GM21529 (cell line): Measurements from ENCODE around the gene SUFU.
"Not testable (repeated sequence)": the region's sequence is repeated elsewhere in the genome, so short reads cannot be mapped to it uniquely, and the experiment has no call there.

Experiments
- ATAC-seq: cut with Tn5 transposase; IDR thresholded peaks from one replicate; pipeline ENCODE4 v1.9.1; 2021; ENCODE audit not compliant: unreplicated experiment

Gene SUFU

GRCh38 chr10:102503264-102504178 lies at the start of gene SUFU:
TSS of gene SUFU (plus strand) at chr10:102503972. CDS start at chr10:102504153, 181 bp downstream.
- peak; percentile 60 for ATAC-seq

GRCh38 chr10:102454662-102455487 lies 48.9 kb upstream of the SUFU start:
- ATAC-seq, result not testable (repeated sequence)

GRCh38 chr10:102455893-102456471 lies 47.8 kb upstream of the SUFU start:
- ATAC-seq, result no peak

- no peak for ATAC-seq
These were observed 46.1 kb upstream of the SUFU start for GRCh38 chr10:102457591-102458150.

GRCh38 chr10:102458656-102459055 lies 45.1 kb upstream of the SUFU start:
- ATAC-seq, result no peak

- peak; percentile 36 for ATAC-seq
These were observed 43.0 kb upstream of the SUFU start for GRCh38 chr10:102460836-102461186.

GRCh38 chr10:102461187-102462054 lies 42.4 kb upstream of the SUFU start:
- peak; percentile 87 for ATAC-seq

GRCh38 chr10:102462512-102463054 lies 41.2 kb upstream of the SUFU start:
- no peak for ATAC-seq

- ATAC-seq, result no peak
These were observed 39.8 kb upstream of the SUFU start for GRCh38 chr10:102463983-102464382.

- ATAC-seq, result no peak
These were observed 38.3 kb upstream of the SUFU start for GRCh38 chr10:102465466-102465865.

- no peak for ATAC-seq
These were observed 36.5 kb upstream of the SUFU start for GRCh38 chr10:102467318-102467717.

GRCh38 chr10:102467971-102468438 lies 35.8 kb upstream of the SUFU start:
- ATAC-seq, result no peak

GRCh38 chr10:102468683-102469082 lies 35.1 kb upstream of the SUFU start:
- no peak for ATAC-seq

GRCh38 chr10:102470579-102471546 lies 32.9 kb upstream of the SUFU start:
- ATAC-seq, result no peak

GRCh38 chr10:102473445-102474331 lies 30.1 kb upstream of the SUFU start:
- ATAC-seq, result no peak

- ATAC-seq, result no peak
These were observed 28.2 kb upstream of the SUFU start for GRCh38 chr10:102475451-102476040.

GRCh38 chr10:102476466-102477141 lies 27.2 kb upstream of the SUFU start:
- no peak for ATAC-seq
